HG03571 (cell line): ENCODE data around the gene P3H2.
"Not testable (repeated sequence)": the region's sequence is repeated elsewhere in the genome, so short reads cannot be mapped to it uniquely, and the experiment has no call there.

ENCODE experiments used
- ATAC-seq: cut with Tn5 transposase; IDR thresholded peaks from one replicate; pipeline ENCODE4 v1.9.1; 2021; ENCODE audit not compliant: unreplicated experiment

Gene P3H2

DNA sequence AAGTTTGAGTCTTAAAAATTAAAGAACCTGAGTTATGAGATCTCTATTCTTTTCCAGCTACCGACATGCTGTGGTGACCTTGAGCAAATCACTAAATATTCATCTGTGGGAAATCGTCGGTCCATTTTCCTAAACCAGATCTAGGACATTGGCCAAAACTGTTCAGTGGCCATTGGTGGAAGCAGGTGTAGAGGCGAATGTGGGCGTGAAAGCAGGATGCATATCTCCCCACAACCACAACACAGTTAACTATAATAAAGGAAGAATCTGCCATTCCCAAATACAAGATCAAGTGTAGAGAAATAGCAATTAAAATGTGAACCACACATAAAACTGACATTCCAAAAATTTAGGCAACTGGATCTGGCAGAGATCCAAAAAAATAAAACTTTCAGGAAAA lies 129.9 kb downstream of the P3H2 start:
- ATAC-seq = no peak

DNA sequence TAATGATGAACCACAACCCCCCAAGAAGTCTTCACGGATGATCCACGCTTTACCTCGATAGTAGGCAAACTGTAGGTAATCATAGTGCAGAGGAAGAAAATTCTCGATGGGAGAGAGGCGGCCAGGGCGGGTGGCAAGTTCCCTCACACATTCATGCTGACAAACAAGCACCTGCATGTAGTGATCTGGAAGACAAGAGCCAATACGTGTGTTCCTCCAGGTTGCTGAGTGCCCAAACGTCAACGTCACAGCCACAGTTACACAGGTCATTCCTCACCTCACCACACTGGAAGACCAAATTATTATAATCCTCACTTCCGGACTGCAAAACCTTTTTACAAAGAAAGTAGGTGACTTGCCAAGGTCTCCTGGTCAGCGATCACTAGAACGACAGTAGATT lies 131.8 kb downstream of the P3H2 start:
- no peak for ATAC-seq

DNA sequence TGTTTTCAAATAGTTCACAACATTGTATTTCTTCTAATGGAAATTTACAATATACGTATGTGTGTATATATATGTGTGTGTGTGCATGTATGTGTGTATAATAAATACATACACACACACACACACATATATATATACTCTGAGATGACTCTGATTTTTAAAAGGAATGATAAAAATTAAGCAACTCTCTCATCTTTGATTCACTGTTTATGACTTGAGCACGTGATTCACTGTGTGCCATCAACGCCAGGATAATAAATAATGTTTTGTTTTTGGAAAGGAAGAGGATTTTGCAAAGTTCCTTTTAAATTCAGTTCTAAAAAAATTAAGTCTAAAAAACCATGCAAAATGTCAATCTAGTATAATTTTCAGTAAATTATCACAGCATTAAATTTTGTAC lies 132.4 kb downstream of the P3H2 start:
- ATAC-seq = no peak

DNA sequence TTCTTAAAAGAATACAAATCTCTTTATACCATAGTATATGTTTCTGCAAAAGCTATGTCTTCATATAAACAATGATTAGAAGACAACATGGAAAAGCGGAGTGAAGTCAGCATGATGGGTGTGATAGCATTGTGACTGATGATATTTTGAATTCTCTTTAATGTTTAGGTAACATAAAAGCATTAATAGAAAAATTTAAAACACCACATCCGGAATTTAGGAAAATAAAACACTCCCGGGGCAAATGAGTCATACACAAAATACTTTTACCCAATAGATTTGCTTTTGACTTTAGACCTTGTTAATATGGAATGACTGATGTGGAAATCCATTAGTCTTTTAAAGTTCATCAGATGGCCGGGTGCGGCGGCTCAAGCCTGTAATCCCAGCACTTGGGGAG lies 134.7 kb downstream of the P3H2 start:
- no peak for ATAC-seq

DNA sequence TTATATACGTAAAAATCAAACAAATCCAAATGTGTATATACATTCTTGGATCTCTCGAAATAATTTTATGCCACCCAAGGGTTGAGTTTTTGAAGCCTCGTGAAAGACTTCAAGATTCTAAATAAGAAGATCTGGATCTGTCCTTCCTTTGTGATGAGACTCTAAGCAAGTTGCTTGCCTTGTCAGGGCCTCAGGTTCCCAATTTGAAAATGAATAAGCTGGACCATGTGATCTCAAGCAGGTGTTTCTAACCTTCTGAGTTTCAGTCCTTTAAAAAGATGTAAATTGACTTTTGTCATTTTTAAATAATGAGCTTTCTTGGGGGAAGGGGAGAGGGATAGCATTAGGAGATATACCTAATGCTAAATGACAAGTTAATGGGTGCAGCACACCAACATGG lies 137.1 kb downstream of the P3H2 start:
- ATAC-seq = no peak

DNA sequence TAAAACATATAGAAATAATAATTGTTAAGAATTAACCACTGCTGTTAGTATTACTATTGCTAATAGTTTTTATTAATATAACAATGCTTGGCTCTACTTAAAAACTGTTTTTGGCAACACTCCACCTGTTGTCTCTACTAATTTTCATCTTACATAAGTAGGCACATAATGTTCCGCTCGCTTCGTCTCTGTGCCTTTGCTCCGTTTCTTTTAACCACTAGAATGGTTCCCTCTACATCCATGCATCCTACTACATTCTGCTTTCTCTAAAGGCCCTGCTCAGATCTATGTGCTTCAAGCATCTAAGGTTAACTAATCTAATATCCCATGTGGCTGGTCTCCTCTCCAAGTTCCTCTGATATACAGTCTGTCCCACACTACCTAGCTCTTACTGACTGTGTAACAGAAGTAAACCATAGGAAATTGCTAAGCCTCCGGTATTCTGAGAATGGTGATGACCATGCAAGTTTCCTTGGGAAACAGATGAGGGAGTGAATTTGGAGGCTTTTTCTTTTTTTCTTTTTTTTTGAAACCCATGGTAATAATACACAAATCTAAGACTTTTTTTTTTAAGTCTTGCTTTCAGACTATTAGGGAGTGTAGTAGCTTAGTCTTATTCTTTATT lies 138.3 kb downstream of the P3H2 start:
- no peak for ATAC-seq

DNA sequence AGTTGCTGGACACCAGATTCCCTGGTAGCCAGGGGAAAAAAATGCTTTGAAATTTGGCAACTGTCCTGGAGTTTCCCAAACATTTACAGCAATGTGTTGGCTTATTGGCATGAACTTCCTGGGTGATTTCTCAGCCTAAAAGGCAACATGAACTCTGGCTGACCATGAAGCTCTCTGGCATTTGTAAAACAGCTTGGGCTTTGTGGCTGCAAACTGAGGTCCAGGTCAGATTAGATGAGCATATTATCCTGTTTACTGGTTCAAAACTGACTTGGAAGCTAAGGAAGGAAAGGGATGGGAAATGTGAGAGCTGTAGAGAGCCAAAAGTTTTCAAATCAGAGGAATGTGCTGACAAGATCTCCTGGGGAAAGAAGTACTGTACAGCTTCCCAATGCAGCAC lies 139.0 kb downstream of the P3H2 start:
- ATAC-seq = no peak

DNA sequence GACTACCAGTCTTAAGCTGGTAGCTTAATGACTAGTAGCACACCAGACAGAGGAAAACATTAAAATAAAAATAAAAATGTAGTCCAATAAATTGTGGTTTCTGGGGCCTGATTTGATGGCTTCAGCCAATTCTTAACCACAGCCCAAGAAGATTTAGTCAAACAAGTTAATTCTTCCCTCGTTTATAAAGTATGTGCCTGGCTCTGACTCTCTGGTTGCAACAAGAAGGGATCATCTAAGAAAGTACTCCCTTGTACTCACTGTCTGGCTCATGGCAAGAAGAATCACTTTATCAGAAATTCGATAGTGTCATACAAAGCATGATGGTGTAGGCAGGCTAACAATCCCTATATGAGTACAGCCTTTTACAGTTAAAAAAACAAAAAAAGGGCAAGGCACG lies 141.9 kb downstream of the P3H2 start:
- ATAC-seq = no peak

DNA sequence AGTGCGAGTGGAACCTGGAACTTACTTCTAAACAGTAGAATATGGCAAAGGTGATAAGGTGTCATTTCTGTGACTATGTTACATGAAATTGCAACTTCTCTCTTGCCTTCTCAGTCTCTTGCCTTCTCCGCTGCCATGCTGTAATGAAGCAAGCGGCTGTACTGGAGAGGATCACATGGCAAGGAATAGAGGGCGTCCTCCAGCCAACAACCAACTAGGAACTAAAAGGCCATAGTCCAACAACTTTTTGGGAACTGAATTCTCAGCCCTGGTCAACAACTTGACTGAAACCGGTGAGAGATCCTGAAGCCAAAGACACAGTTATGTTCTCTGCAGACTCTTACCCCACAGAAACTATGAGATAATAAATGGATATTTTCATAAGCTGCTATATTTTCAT lies 143.5 kb downstream of the P3H2 start:
- no peak for ATAC-seq

DNA sequence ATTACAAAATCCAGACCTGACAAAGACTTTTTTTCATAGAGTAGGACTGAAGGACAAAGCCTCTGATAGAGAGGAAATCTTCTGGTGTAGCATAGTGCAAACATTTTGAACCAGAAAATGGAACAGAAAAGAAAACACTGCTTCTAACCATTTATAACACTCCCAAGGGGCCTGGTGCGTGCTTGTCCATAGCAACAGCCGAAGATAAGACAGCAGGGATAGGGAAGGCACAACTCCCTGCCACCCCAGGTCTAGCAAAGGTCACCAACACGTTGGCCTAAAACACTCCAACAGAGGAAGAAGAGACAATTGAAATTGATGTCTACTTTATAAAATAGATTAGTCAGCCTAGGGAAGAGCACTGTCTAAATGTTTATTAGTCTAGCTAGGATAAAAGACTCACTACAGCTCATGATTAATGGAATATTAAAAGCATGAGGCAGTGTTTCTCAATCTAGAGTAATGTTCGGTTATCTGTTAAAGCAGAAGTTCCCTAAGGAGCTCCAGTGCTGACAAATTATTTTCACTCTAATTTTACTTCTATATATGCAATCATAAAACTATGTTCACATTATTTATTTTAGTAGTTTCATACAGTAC lies 145.2 kb downstream of the P3H2 start:
- no peak for ATAC-seq

DNA sequence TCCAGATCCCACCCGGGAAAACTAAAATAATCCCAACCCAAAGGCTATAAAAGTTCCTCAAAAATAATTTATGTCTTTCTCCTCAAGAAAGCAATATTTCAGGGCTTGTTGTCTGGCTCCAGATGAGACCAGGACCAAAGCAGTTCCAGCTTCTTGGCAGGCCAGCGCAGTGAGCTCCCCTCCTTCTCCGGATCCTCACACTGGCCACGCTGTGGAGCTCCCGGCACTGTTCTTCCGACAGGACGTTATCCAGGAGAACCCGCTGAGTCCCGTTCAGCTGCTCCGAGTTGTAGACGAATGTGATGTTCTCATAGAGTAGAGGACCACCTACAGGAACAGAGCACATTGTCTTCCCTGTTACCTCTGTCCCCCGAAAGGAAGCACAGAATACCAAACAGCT lies 146.3 kb downstream of the P3H2 start:
- no peak for ATAC-seq

DNA sequence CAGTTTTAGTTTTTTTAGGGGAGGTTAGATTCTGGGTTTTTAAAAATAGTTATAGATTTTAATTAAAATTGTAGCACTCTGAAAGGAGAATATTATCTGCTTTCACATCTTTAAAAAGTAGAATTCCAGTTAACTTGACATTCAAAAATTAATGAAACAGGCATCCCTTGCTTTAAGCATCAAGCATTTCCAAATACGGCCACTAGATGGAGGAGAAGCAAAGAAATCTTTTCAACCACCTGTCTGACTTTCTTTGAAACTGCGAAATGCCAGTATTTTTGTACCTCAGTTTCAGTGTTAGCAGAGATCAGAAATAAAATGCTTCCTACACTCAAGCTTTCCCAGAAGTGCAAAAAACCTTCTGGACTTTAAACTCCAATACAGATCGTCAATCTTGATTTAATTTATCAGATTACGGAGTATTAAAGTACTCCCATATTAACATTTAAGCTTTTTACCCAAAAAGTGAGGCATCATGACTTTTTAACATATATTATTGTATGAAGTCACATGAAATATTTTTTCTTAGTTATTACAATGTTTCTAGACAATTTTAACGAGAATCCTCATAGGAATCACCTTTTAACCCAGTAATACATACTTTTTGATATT lies 153.3 kb downstream of the P3H2 start:
- ATAC-seq = peak; percentile 68

DNA sequence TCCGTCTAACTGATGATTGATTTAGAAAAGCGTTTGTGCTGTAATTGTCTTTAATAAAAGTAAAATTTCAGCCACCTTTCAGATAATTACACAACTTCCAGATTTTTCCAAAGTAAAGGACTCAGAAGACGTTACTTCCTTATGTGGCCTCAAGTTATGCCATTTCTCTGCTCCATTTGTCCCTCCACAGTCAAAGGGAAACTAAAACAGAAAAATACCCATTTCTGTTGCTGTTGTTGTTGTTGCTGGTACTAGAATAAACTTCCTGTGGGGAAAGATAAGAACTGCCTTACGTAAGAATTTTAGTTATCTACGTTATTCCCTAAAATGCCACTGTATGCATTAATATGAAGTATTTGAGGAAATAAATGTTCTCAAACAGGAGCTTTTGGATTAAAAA lies 153.9 kb downstream of the P3H2 start:
- ATAC-seq = no peak

DNA sequence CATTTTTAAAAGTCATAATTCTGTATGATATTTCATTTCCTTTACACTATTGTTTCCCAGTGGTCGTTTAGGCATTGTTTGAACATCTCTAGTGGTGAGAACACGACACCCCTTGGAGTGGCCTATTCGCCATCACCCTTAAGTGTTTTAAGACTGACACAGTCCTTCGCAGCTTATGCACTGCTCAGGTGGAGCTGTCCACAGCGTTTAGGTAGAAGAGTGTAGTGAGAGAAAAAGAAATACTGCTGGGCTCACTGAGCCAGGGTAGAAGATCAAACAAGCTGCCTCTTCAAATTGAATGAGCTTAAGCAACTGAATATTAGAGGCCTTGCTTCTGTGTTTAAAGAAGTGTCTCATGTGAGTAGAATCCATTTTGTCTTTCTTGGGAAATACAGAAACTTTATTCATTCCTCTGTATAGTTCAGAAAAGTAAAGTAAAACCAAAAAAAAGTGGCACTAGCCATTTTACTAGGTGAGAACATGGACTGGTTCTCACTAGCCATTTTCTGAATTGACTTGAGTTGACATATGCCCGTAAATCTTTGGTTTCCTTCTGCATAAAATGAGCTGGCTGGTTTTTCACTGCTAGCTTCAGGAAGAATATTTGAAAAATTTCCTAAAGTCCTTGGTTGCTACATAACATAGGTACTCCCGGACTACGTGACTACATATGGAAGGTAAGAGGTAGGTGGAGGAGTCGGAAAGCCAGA lies 155.9 kb downstream of the P3H2 start:
- ATAC-seq = no peak

DNA sequence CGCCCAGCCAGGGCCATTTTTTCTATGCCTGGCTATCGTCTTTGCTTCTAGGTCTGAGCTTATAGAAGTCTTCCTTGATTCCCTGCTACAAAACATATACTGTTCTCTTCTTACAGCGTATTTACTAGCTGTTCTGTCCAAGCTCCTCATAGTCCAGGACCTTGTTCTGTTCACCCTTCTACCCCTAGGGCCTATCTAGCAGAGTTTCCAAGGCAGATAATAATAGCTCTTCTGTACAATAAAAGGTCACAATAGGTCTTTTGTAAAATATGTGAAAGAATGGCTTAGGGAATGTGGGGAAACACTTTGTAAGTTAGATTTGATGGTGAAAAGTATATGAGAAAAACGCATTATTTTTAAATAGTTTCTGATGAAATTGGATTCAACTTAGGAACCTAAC lies 158.2 kb downstream of the P3H2 start:
- ATAC-seq = no peak

DNA sequence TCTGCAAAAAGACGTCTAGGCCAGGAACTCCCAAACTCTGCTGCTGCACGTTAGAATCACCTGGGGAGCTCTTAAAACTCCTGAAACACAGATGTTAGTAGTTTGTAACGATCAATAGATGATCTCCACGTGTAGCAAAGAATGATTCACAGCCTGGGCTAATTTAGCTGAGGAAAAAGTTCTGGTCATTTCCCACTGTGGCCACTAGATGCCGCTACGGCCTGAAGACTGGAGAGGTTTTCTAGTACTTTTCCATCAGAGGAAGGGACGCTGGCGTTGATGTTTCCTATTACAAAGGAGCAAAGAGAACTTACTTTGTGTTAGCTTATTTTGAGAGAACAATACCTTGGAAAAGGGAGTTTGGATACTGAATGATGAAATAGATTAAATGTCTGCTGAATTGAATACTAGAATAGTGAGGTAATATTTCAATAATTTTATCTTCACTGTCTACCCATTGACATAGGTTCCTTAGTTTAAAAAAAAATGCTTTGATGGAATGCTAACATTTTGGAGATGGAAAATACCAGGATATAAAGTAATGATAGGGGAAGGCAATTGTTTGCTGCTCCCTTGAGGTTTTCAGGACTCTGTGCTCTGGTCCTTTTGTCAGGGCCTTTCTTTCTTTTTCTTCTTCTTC lies 159.1 kb downstream of the P3H2 start:
- ATAC-seq = peak; percentile 80

DNA sequence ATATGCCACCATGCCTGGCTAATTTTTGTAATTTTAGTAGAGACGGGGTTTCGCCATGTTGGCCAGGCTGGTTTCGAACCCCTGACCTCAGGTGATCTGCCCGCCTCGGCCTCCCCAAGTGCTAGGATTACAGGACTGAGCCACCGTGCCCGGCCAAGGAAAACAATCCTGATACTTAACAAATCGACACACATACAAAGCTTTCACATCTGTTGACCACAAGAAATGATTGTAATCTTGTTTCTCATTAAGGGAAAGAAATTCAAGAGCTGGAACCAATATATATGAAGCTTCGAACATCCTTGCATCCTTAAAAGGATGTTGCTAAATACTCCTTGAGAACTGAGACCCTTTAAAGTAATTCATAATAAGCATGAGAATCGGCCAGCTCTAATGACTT lies 159.6 kb downstream of the P3H2 start:
- ATAC-seq = not testable (repeated sequence)

DNA sequence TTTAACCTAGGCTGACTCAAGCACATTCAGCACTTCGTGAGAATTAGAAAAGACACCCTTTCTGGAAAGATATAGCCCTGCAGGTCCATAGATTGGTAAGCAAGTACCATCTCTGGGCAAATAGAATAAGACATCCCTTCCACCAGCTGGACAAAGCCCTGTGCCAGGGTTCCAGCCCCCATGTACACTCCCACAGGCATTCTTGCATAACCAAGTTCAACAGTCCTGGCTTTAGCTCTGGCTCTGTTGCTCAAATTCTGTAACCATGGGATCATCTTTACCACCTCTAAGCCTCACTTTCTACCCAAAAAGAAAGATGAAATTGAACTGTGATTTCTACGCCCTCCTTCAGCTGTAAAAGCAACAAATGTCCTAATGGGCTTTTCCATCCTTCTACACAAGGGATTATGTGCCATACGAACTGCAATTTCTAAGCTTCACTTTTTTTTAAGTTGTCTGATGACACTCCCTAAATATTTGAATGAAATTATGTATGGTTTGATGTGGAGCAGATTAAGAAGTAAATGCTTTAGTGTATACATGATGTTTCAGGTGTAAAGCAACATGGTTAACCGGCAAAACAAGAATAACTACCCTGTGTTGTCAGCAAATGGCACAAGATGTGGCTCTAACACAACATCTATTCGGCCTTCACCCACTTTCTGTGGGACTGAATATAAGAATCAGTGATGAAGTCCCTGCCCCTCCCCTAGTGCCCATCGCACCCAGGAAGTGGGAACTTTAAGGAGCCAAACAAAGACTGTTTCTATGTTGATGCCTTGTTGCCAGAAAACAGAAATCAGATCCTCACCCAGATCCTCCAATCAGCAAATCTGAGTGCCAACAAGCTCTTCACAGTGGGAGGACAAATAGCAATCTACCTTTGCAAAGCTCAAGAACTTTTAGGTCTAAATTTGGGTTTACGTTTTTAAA lies 165.7 kb downstream of the P3H2 start:
- no peak for ATAC-seq

DNA sequence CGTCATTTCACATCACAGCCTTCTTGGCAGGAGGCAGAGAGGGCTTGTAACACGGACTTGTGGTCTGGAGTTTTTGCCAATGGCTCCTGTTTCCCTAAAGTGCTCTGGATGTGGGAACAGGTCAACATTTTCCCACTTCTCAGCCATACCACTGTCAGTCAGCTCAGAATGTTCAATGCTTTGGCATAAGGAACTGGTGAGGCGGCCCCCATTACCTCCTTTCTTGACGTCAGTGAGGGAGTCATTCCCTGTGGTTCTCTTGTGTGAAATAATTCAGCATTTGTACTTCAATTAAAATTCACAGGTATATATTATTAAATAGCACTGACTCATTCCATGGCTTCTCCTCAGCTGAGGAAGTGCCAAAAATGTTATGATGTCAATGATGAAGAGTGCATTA lies 167.1 kb downstream of the P3H2 start:
- no peak for ATAC-seq

DNA sequence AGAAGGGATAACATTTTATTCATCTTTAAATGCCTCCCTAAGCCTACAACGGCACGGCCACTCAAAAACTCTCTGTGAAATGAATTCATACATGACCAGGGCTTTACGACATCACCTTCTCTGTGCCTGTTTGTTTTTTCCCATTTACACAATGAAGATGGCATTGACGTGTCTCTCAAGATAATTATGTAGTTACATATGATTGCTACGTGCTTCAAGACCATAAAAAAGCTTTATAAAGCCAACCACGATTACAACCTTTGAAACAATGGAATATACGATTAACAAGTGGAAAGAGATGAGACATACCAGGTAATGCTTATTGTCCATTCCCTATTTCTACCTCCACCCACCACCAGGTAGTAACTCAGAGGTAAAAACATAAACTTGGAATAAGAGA lies 168.4 kb downstream of the P3H2 start:
- ATAC-seq = no peak

DNA sequence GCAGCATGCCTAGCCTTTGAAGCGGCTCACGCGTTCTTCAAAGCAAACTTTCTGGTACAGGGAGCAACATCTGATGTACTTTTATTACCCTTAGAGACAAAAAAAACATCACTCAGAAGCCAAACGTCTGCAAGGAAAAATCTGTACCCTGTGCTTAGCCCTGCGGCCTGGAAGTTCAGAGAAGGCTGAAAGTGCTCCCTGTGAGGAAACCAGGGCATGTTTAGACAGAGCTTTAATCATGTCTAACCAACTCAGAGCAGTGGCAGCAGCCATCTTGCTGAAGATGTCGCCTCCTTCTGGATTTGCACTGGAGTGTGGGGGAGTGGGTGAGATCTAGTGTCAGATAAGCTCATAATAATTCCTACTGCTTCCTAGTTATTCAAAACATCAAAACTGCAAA lies 170.4 kb downstream of the P3H2 start:
- no peak for ATAC-seq
